ENCODE data around the gene ZNF784. TPM values are rescaled to one million over a fixed set of nuclear protein-coding genes. Genes with fewer than 3 reads are reported as not detected.
A peak's percentile ranks its signal among the peaks of the same experiment; 100 is the strongest.

ZNF784 gene
- total and polyA plus RNA-seq, 2 donors (not counting 1 experiment from before 2014, with no cell fraction given), result 1.6 to 5.6 TPM

GRCh38 chr19:55579766-55580621 is 44.4 kb downstream of the ZNF784 start:
- TF ChIP-seq CTCF (conservative IDR thresholded peaks at IDR 0.05 in 1 of 2, IDR thresholded peaks at IDR 0.05 in 1 of 2; ENCODE audit: low read depth in 1 of 2, low read length in 2 of 2), result no peak
- TF ChIP-seq EZH2 (IDR thresholded peaks at IDR 0.05; ENCODE audit: low read length, missing control alignments), result no peak
- DNase-seq (ENCODE audit: low read depth in 2 of 2), result peak; percentile 49 to 54
- Histone ChIP-seq H3K4me2 (ENCODE audit: extremely low read depth, insufficient read depth, low read length) (peak overlapping the region; percentile 94), H3K27ac (ENCODE audit: insufficient read depth, low read length) (peak overlapping the region; percentile 71), H4K20me1 (ENCODE audit: control insufficient read depth, extremely low read depth, insufficient read depth, low read length) (no peaks in the 10 kb centered on the region), H3K9ac (ENCODE audit: insufficient read depth, low read length) (peak overlapping the region; percentile 80), H3K9me3 (ENCODE audit: control insufficient read depth, insufficient read depth, low read depth, low read length) (no peaks in the 10 kb centered on the region), H3K4me1 (ENCODE audit: control insufficient read depth, extremely low read depth, insufficient read depth, low read length) (peaks cover 3% of the 10 kb centered on the region), H2AFZ (ENCODE audit: low read length) (no peak overlapping the region), H3K4me3 (replicated peaks in 1 of 4; ENCODE audit: control extremely low read depth in 1 of 4, insufficient read depth in 1 of 4, low read depth in 3 of 4, low read length in 4 of 4) (peak overlapping the region; percentile 77 to 89 (median 87)), H3K79me2 (ENCODE audit: control insufficient read depth, insufficient read depth, low read length) (peaks cover 11% of the 10 kb centered on the region), H3K27me3 (ENCODE audit: control insufficient read depth, insufficient read depth, low read length) (no peaks in the 10 kb centered on the region), H3K36me3 (ENCODE audit: control insufficient read depth, insufficient read depth, low read length) (peaks cover 4% of the 10 kb centered on the region)

GRCh38 chr19:55578761-55579747 is 45.3 kb downstream of the ZNF784 start:
- no peaks in the 10 kb centered on the region for H3K27me3 ChIP-seq (ENCODE audit: control insufficient read depth, insufficient read depth, low read length)
- H2AFZ ChIP-seq (ENCODE audit: low read length), result no peak overlapping the region
- peaks cover 11% of the 10 kb centered on the region for H3K79me2 ChIP-seq (ENCODE audit: control insufficient read depth, insufficient read depth, low read length)
- H3K4me2 ChIP-seq (ENCODE audit: extremely low read depth, insufficient read depth, low read length), result peak overlapping the region; percentile 94
- H3K4me3 ChIP-seq (replicated peaks in 1 of 4; ENCODE audit: control extremely low read depth in 1 of 4, insufficient read depth in 1 of 4, low read depth in 3 of 4, low read length in 4 of 4), result peak overlapping the region; percentile 77 to 89 (median 87)
- no peak overlapping the region for H3K9ac ChIP-seq (ENCODE audit: insufficient read depth, low read length)
- TF ChIP-seq EZH2 (IDR thresholded peaks at IDR 0.05; ENCODE audit: low read length, missing control alignments) (no peak), CTCF (conservative IDR thresholded peaks at IDR 0.05 in 1 of 2, IDR thresholded peaks at IDR 0.05 in 1 of 2; ENCODE audit: low read depth in 1 of 2, low read length in 2 of 2) (no peak)
- no peak for DNase-seq (ENCODE audit: low read depth in 2 of 2)
- no peaks in the 10 kb centered on the region for H4K20me1 ChIP-seq (ENCODE audit: control insufficient read depth, extremely low read depth, insufficient read depth, low read length)
- peaks cover 3% of the 10 kb centered on the region for H3K4me1 ChIP-seq (ENCODE audit: control insufficient read depth, extremely low read depth, insufficient read depth, low read length)
- no peaks in the 10 kb centered on the region for H3K9me3 ChIP-seq (ENCODE audit: control insufficient read depth, insufficient read depth, low read depth, low read length)
- peaks cover 4% of the 10 kb centered on the region for H3K36me3 ChIP-seq (ENCODE audit: control insufficient read depth, insufficient read depth, low read length)
- H3K27ac ChIP-seq (ENCODE audit: insufficient read depth, low read length), result no peak overlapping the region

Measured in fibroblast of lung (primary cell).